Measurements from ENCODE around the gene FBXL13. TPM values are rescaled to one million over a fixed set of nuclear protein-coding genes. Genes with fewer than 3 reads are reported as not detected.
"Not testable (repeated sequence)": the region's sequence is repeated elsewhere in the genome, so short reads cannot be mapped to it uniquely, and the experiment has no call there.

FBXL13 gene
- total RNA-seq, 2 donors from 2014 or later: 4.2 to 5.6 TPM

- Histone ChIP-seq H3K27ac (no peak overlapping the region), H3K9me3 (no peaks in the 10 kb centered on the region), H3K27me3 (no peaks in the 10 kb centered on the region), H3K4me3 (no peak overlapping the region), H3K4me1 (no peaks in the 10 kb centered on the region), H3K36me3 (replicated peaks in 1 of 2; ENCODE audit: insufficient read depth in 1 of 2, low read depth in 2 of 2) (peaks cover 0 to 5% of the 10 kb centered on the region in 2 donors)
- 88 to 90% methylated on average over 2 of the region's 2 CpGs for WGBS, 2 donors
- TF ChIP-seq POLR2A (IDR thresholded peaks at IDR 0.05): no peak
- no peak for TF ChIP-seq CTCF (IDR thresholded peaks at IDR 0.05)
- DNase-seq: no peak
- intact Hi-C loops (cut with DNase I): no loop called here
- no peak for ATAC-seq
Observed at GRCh38 chr7:103097041-103097440, 22.4 kb upstream of the FBXL13 start.

GRCh38 chr7:103095558-103095957 is 21.0 kb upstream of the FBXL13 start:
- DNase-seq; ATAC-seq; H3K27me3 ChIP-seq; H3K27ac ChIP-seq; intact Hi-C loops (cut with DNase I); H3K4me3 ChIP-seq; H3K4me1 ChIP-seq; H3K36me3 ChIP-seq (replicated peaks in 1 of 2; ENCODE audit: insufficient read depth in 1 of 2, low read depth in 2 of 2); H3K9me3 ChIP-seq: not testable (repeated sequence)
- WGBS, 2 donors: 96 to 100% methylated on average over 2 of the region's 2 CpGs

- ATAC-seq: no peak
- H3K36me3 ChIP-seq (replicated peaks in 1 of 2; ENCODE audit: insufficient read depth in 1 of 2, low read depth in 2 of 2): peaks cover 0 to 2% of the 10 kb centered on the region in 2 donors
- no peak for TF ChIP-seq POLR2A (IDR thresholded peaks at IDR 0.05)
Observed at GRCh38 chr7:103094102-103094501, 19.5 kb upstream of the FBXL13 start.

GRCh38 chr7:103093429-103093828 is 18.8 kb upstream of the FBXL13 start:
- Histone ChIP-seq H3K4me1 (no peaks in the 10 kb centered on the region), H3K27me3 (no peaks in the 10 kb centered on the region), H3K9me3 (no peaks in the 10 kb centered on the region), H3K36me3 (replicated peaks in 1 of 2; ENCODE audit: insufficient read depth in 1 of 2, low read depth in 2 of 2) (peaks cover 0 to 2% of the 10 kb centered on the region in 2 donors), H3K27ac (no peak overlapping the region), H3K4me3 (no peak overlapping the region)
- WGBS, 2 donors: 50 to 60% methylated on average over 1 of the region's 1 CpG
- DNase-seq (no peak), ATAC-seq (no peak)
- intact Hi-C loops (cut with DNase I): no loop called here
- TF ChIP-seq POLR2A (IDR thresholded peaks at IDR 0.05) (no peak), CTCF (IDR thresholded peaks at IDR 0.05) (no peak)

More at GRCh38 chr7:103094102-103094501, 19.5 kb upstream of the FBXL13 start:
- Histone ChIP-seq H3K4me3 (no peak overlapping the region), H3K27ac (no peak overlapping the region), H3K4me1 (no peaks in the 10 kb centered on the region), H3K9me3 (no peaks in the 10 kb centered on the region), H3K27me3 (no peaks in the 10 kb centered on the region)
- DNase-seq: no peak
- intact Hi-C loops (cut with DNase I): no loop called here
- 37 to 41% methylated on average over 3 of the region's 3 CpGs for WGBS, 2 donors

GRCh38 chr7:103092321-103092720 is 17.7 kb upstream of the FBXL13 start:
- intact Hi-C loops (cut with DNase I); H3K4me3 ChIP-seq; H3K36me3 ChIP-seq (replicated peaks in 1 of 2; ENCODE audit: insufficient read depth in 1 of 2, low read depth in 2 of 2); H3K4me1 ChIP-seq; H3K9me3 ChIP-seq; H3K27ac ChIP-seq; DNase-seq; ATAC-seq; H3K27me3 ChIP-seq: not testable (repeated sequence)
- 66 to 73% methylated on average over 4 of the region's 4 CpGs for WGBS, 2 donors

- Histone ChIP-seq H3K27ac (no peak overlapping the region), H3K9me3 (no peaks in the 10 kb centered on the region), H3K4me1 (no peaks in the 10 kb centered on the region), H3K36me3 (replicated peaks in 1 of 2; ENCODE audit: insufficient read depth in 1 of 2, low read depth in 2 of 2) (peaks cover 0 to 4% of the 10 kb centered on the region in 2 donors), H3K4me3 (no peak overlapping the region), H3K27me3 (no peaks in the 10 kb centered on the region)
- ATAC-seq: no peak
- WGBS, 2 donors: 82 to 85% methylated on average over 3 of the region's 3 CpGs
- TF ChIP-seq POLR2A (IDR thresholded peaks at IDR 0.05): no peak
- TF ChIP-seq CTCF (IDR thresholded peaks at IDR 0.05): no peak
- no peak for DNase-seq
- intact Hi-C loops (cut with DNase I): no loop called here
Observed at GRCh38 chr7:103083210-103083609, 8.6 kb upstream of the FBXL13 start.
